ENCODE data around the gene FLT4. TPM values are rescaled to one million over a fixed set of nuclear protein-coding genes. Genes with fewer than 3 reads are reported as not detected.
"Not testable (repeated sequence)": the region's sequence is repeated elsewhere in the genome, so short reads cannot be mapped to it uniquely, and the experiment has no call there.

The FLT4 gene
- total and polyA plus RNA-seq, 5 donors from 2014 or later: 1.2 to 4.0 (median 2.4) TPM

GRCh38 chr5:180678319-180678718 lies 28.9 kb upstream of the FLT4 start:
- Mint-ChIP-seq H3K4me1 (peaks cover 0 to 11% (median 5%) of the 10 kb centered on the region in 4 donors), H3K27ac (peak overlapping the region in 1 of 3 donors; percentile 5)
- H3K9me3 Mint-ChIP-seq; H3K36me3 Mint-ChIP-seq; H3K36me3 ChIP-seq (ENCODE audit: control insufficient read depth, insufficient read depth, low read length); H3K4me1 ChIP-seq (ENCODE audit: control insufficient read depth, insufficient read depth, low read length, poor library complexity, severe bottlenecking); ATAC-seq (ENCODE audit: low read depth in 2 of 2); H3K9me3 ChIP-seq (ENCODE audit: control insufficient read depth in 2 of 2, low read length in 2 of 2); DNase-seq; H3K4me3 ChIP-seq (ENCODE audit: low read depth, low read length); H3K27me3 ChIP-seq (ENCODE audit: control insufficient read depth, insufficient read depth, low read length); H3K27ac ChIP-seq (ENCODE audit: insufficient read depth, low read length, poor library complexity, severe bottlenecking); H3K4me3 Mint-ChIP-seq; H3K27me3 Mint-ChIP-seq: not testable (repeated sequence)

GRCh38 chr5:180675036-180675635 lies 25.7 kb upstream of the FLT4 start:
- peaks cover 3% of the 10 kb centered on the region for H3K4me1 ChIP-seq (ENCODE audit: control insufficient read depth, insufficient read depth, low read length, poor library complexity, severe bottlenecking)
- no peaks in the 10 kb centered on the region for H3K36me3 Mint-ChIP-seq
- no peaks in the 10 kb centered on the region for H3K9me3 Mint-ChIP-seq
- no peak overlapping the region for H3K4me3 ChIP-seq (ENCODE audit: low read depth, low read length)
- no peak overlapping the region for H3K27ac ChIP-seq (ENCODE audit: insufficient read depth, low read length, poor library complexity, severe bottlenecking)
- no peaks in the 10 kb centered on the region for H3K9me3 ChIP-seq (ENCODE audit: control insufficient read depth in 2 of 2, low read length in 2 of 2)
- peaks cover 4% of the 10 kb centered on the region for H3K27me3 ChIP-seq (ENCODE audit: control insufficient read depth, insufficient read depth, low read length)
- no peak for ATAC-seq (ENCODE audit: low read depth in 2 of 2)
- no peak overlapping the region for H3K27ac Mint-ChIP-seq
- H3K4me1 Mint-ChIP-seq: peaks cover 0 to 11% (median 7%) of the 10 kb centered on the region in 4 donors
- no peaks in the 10 kb centered on the region for H3K36me3 ChIP-seq (ENCODE audit: control insufficient read depth, insufficient read depth, low read length)
- H3K4me3 Mint-ChIP-seq: peak overlapping the region in 1 of 4 donors; percentile 42
- peaks cover 12% of the 10 kb centered on the region for H3K27me3 Mint-ChIP-seq
- DNase-seq: no peak

- not testable (repeated sequence) for H3K4me1 ChIP-seq (ENCODE audit: control insufficient read depth, insufficient read depth, low read length, poor library complexity, severe bottlenecking); H3K36me3 Mint-ChIP-seq; H3K9me3 Mint-ChIP-seq; H3K36me3 ChIP-seq (ENCODE audit: control insufficient read depth, insufficient read depth, low read length); H3K4me3 Mint-ChIP-seq; H3K27ac ChIP-seq (ENCODE audit: insufficient read depth, low read length, poor library complexity, severe bottlenecking); H3K4me3 ChIP-seq (ENCODE audit: low read depth, low read length); H3K27ac Mint-ChIP-seq; DNase-seq; H3K9me3 ChIP-seq (ENCODE audit: control insufficient read depth in 2 of 2, low read length in 2 of 2); ATAC-seq (ENCODE audit: low read depth in 2 of 2); H3K27me3 ChIP-seq (ENCODE audit: control insufficient read depth, insufficient read depth, low read length)
- Mint-ChIP-seq H3K4me1 (peaks cover 0 to 19% (median 9%) of the 10 kb centered on the region in 4 donors), H3K27me3 (peaks cover 12% of the 10 kb centered on the region)
These were observed 24.7 kb upstream of the FLT4 start for GRCh38 chr5:180674090-180674475.

GRCh38 chr5:180673371-180674089 lies 24.1 kb upstream of the FLT4 start:
- no peaks in the 10 kb centered on the region for H3K9me3 Mint-ChIP-seq
- H3K36me3 ChIP-seq (ENCODE audit: control insufficient read depth, insufficient read depth, low read length): no peaks in the 10 kb centered on the region
- H3K9me3 ChIP-seq (ENCODE audit: control insufficient read depth in 2 of 2, low read length in 2 of 2): no peaks in the 10 kb centered on the region
- H3K4me3 ChIP-seq (ENCODE audit: low read depth, low read length): no peak overlapping the region
- no peak for DNase-seq
- H3K4me1 ChIP-seq (ENCODE audit: control insufficient read depth, insufficient read depth, low read length, poor library complexity, severe bottlenecking): peaks cover 3% of the 10 kb centered on the region
- H3K27ac Mint-ChIP-seq: peak overlapping the region in 1 of 3 donors; percentile 67
- no peak for ATAC-seq (ENCODE audit: low read depth in 2 of 2)
- H3K4me1 Mint-ChIP-seq: peaks cover 0 to 19% (median 9%) of the 10 kb centered on the region in 4 donors
- H3K36me3 Mint-ChIP-seq: no peaks in the 10 kb centered on the region
- peaks cover 16% of the 10 kb centered on the region for H3K27me3 Mint-ChIP-seq
- H3K27ac ChIP-seq (ENCODE audit: insufficient read depth, low read length, poor library complexity, severe bottlenecking): no peak overlapping the region
- H3K4me3 Mint-ChIP-seq: peak overlapping the region in 2 of 4 donors; percentile 26 to 48
- H3K27me3 ChIP-seq (ENCODE audit: control insufficient read depth, insufficient read depth, low read length): peaks cover 4% of the 10 kb centered on the region

- not testable (repeated sequence) for H3K36me3 ChIP-seq (ENCODE audit: control insufficient read depth, insufficient read depth, low read length); H3K4me3 ChIP-seq (ENCODE audit: low read depth, low read length); ATAC-seq (ENCODE audit: low read depth in 2 of 2); H3K4me1 ChIP-seq (ENCODE audit: control insufficient read depth, insufficient read depth, low read length, poor library complexity, severe bottlenecking); H3K9me3 Mint-ChIP-seq; H3K36me3 Mint-ChIP-seq; H3K27me3 ChIP-seq (ENCODE audit: control insufficient read depth, insufficient read depth, low read length); DNase-seq; H3K9me3 ChIP-seq (ENCODE audit: control insufficient read depth in 2 of 2, low read length in 2 of 2); H3K4me3 Mint-ChIP-seq; H3K27ac ChIP-seq (ENCODE audit: insufficient read depth, low read length, poor library complexity, severe bottlenecking); H3K27ac Mint-ChIP-seq
- Mint-ChIP-seq H3K4me1 (peaks cover 0 to 19% (median 9%) of the 10 kb centered on the region in 4 donors), H3K27me3 (peaks cover 17% of the 10 kb centered on the region)
These were observed 22.6 kb upstream of the FLT4 start for GRCh38 chr5:180671958-180672524.

GRCh38 chr5:180670586-180671359 lies 21.4 kb upstream of the FLT4 start:
- no peaks in the 10 kb centered on the region for H3K9me3 Mint-ChIP-seq
- H3K27ac Mint-ChIP-seq: no peak overlapping the region
- no peak for ATAC-seq (ENCODE audit: low read depth in 2 of 2)

GRCh38 chr5:180670157-180670556 lies 20.8 kb upstream of the FLT4 start:
- Histone ChIP-seq H3K4me3 (ENCODE audit: low read depth, low read length) (peak overlapping the region; percentile 26), H3K9me3 (ENCODE audit: control insufficient read depth in 2 of 2, low read length in 2 of 2) (no peaks in the 10 kb centered on the region), H3K27me3 (ENCODE audit: control insufficient read depth, insufficient read depth, low read length) (peaks cover 2% of the 10 kb centered on the region), H3K36me3 (ENCODE audit: control insufficient read depth, insufficient read depth, low read length) (no peaks in the 10 kb centered on the region), H3K27ac (ENCODE audit: insufficient read depth, low read length, poor library complexity, severe bottlenecking) (no peak overlapping the region), H3K4me1 (ENCODE audit: control insufficient read depth, insufficient read depth, low read length, poor library complexity, severe bottlenecking) (peaks cover 3% of the 10 kb centered on the region)
- H3K27me3 Mint-ChIP-seq: peaks cover 17% of the 10 kb centered on the region
- DNase-seq: no peak
- H3K9me3 Mint-ChIP-seq: no peaks in the 10 kb centered on the region
- ATAC-seq (ENCODE audit: low read depth in 2 of 2): no peak
- H3K4me3 Mint-ChIP-seq: peak overlapping the region in 1 of 4 donors; percentile 66
- H3K4me1 Mint-ChIP-seq: peaks cover 0 to 19% (median 9%) of the 10 kb centered on the region in 4 donors
- H3K36me3 Mint-ChIP-seq: no peaks in the 10 kb centered on the region
- H3K27ac Mint-ChIP-seq: no peak overlapping the region

More at GRCh38 chr5:180670586-180671359, 21.4 kb upstream of the FLT4 start:
- Histone ChIP-seq H3K9me3 (ENCODE audit: control insufficient read depth in 2 of 2, low read length in 2 of 2) (no peaks in the 10 kb centered on the region), H3K27ac (ENCODE audit: insufficient read depth, low read length, poor library complexity, severe bottlenecking) (no peak overlapping the region), H3K36me3 (ENCODE audit: control insufficient read depth, insufficient read depth, low read length) (no peaks in the 10 kb centered on the region), H3K27me3 (ENCODE audit: control insufficient read depth, insufficient read depth, low read length) (peaks cover 2% of the 10 kb centered on the region), H3K4me1 (ENCODE audit: control insufficient read depth, insufficient read depth, low read length, poor library complexity, severe bottlenecking) (peaks cover 3% of the 10 kb centered on the region), H3K4me3 (ENCODE audit: low read depth, low read length) (peak overlapping the region; percentile 26)
- Mint-ChIP-seq H3K4me1 (peaks cover 0 to 19% (median 9%) of the 10 kb centered on the region in 4 donors), H3K4me3 (peak overlapping the region in 2 of 4 donors; percentile 5 to 66), H3K27me3 (peaks cover 17% of the 10 kb centered on the region), H3K36me3 (no peaks in the 10 kb centered on the region)
- DNase-seq: peak in 2 of 3 donors; percentile 46 to 81
